ENCODE measurements around the gene POR.
"Not testable (repeated sequence)": the region's sequence is repeated elsewhere in the genome, so short reads cannot be mapped to it uniquely, and the experiment has no call there.

The POR gene

GRCh38 chr7:75887669-75888369 is 27.1 kb upstream of the POR start:
- DNase-seq: no peak

GRCh38 chr7:75888464-75889222 is 26.3 kb upstream of the POR start:
- no peak for DNase-seq

- DNase-seq: no peak
Measured at GRCh38 chr7:75889223-75889825, 25.6 kb upstream of the POR start.

- DNase-seq: no peak
Measured at GRCh38 chr7:75889826-75890225, 25.1 kb upstream of the POR start.

- not testable (repeated sequence) for DNase-seq
Measured at GRCh38 chr7:75891237-75891636, 23.7 kb upstream of the POR start.

- no peak for DNase-seq
Measured at GRCh38 chr7:75891815-75892411, 23.0 kb upstream of the POR start.

- DNase-seq: no peak
Measured at GRCh38 chr7:75892634-75893272, 22.2 kb upstream of the POR start.

GRCh38 chr7:75896803-75897327 is 18.1 kb upstream of the POR start:
- DNase-seq: no peak

GRCh38 chr7:75900617-75901315 is 14.2 kb upstream of the POR start:
- DNase-seq: no peak

GRCh38 chr7:75905785-75906604 is 9.0 kb upstream of the POR start:
- DNase-seq: no peak

- no peak for DNase-seq
Measured at GRCh38 chr7:75906991-75907667, 7.8 kb upstream of the POR start.

GRCh38 chr7:75907668-75908039 is 7.3 kb upstream of the POR start:
- DNase-seq: not testable (repeated sequence)

GRCh38 chr7:75909521-75910132 is 5.3 kb upstream of the POR start:
- DNase-seq: no peak

- not testable (repeated sequence) for DNase-seq
Measured at GRCh38 chr7:75911186-75911585, 3.8 kb upstream of the POR start.

GRCh38 chr7:75913437-75913836 is 1.5 kb upstream of the POR start:
- DNase-seq: no peak

GRCh38 chr7:75914169-75914654 is 743 bp upstream of the POR start:
- DNase-seq: no peak

GRCh38 chr7:75915416-75916156 is 631 bp downstream of the POR start:
- DNase-seq: peak; percentile 14

GRCh38 chr7:75916259-75916658 is 1.3 kb downstream of the POR start:
- DNase-seq: no peak

Data from activated CD4-positive, alpha-beta T cell treated with anti-CD3 and anti-CD28 coated beads, Interleukin-2, amount 50 U/mL, for 1 hour (primary cell).